Activated naive CD8-positive, alpha-beta T cell treated with anti-CD3 and anti-CD28 coated beads, Interleukin-2, amount 10 ng/mL, durations not matched to agents 7 days and 5 days (primary cell): ENCODE results near the gene KLK10. TPM values are rescaled to one million over a fixed set of nuclear protein-coding genes. Genes with fewer than 3 reads are reported as not detected.
"Not testable (repeated sequence)": the region's sequence is repeated elsewhere in the genome, so short reads cannot be mapped to it uniquely, and the experiment has no call there.

Source experiments
- ATAC-seq: fragments of 150-1000 bp; cut with Tn5 transposase; one replicate; pipeline ENCODE4 v1.10.0; 2021; ENCODE audit warnings: low read depth, moderate library complexity
- POLR2A ChIA-PET: fragments of 350-600 bp; sonication (Branson Sonifier 250); formaldehyde crosslinking; loops from one replicate; lab custom pipeline; 2021; ENCODE audit warnings: antibody characterized with exemption; lab: Charles Lee
- DNase-seq: peaks from one replicate; pipeline ENCODE4 v3.0.0; 2021
- H3K27ac Mint-ChIP-seq: one replicate; pipeline ENCODE4 v1.8.0; 2022; ENCODE audit warnings: mild to moderate bottlenecking, mixed read lengths
- H3K27me3 Mint-ChIP-seq: one replicate; pipeline ENCODE4 v1.8.0; 2022; ENCODE audit warnings: mild to moderate bottlenecking, moderate library complexity, mixed read lengths
- H3K36me3 Mint-ChIP-seq: one replicate; pipeline ENCODE4 v1.8.0; 2021; ENCODE audit warnings: mild to moderate bottlenecking, mixed read lengths
- H3K4me1 Mint-ChIP-seq: one replicate; pipeline ENCODE4 v1.8.0; 2021; ENCODE audit warnings: mixed read lengths
- H3K4me3 Mint-ChIP-seq: one replicate; pipeline ENCODE4 v1.8.0; 2022; ENCODE audit warnings: mild to moderate bottlenecking, moderate library complexity, mixed read lengths
- H3K9me3 Mint-ChIP-seq: one replicate; pipeline ENCODE4 v1.8.0; 2021; ENCODE audit warnings: mixed read lengths
- total RNA-seq, 2 experiments: library from RNA; stranded (reverse); gene quantifications; one replicate each; pipeline ENCODE4 v1.2.3, GENCODE V29; 2021

KLK10 gene
- total RNA-seq, 2 experiments from 2014 or later = not detected

DNA sequence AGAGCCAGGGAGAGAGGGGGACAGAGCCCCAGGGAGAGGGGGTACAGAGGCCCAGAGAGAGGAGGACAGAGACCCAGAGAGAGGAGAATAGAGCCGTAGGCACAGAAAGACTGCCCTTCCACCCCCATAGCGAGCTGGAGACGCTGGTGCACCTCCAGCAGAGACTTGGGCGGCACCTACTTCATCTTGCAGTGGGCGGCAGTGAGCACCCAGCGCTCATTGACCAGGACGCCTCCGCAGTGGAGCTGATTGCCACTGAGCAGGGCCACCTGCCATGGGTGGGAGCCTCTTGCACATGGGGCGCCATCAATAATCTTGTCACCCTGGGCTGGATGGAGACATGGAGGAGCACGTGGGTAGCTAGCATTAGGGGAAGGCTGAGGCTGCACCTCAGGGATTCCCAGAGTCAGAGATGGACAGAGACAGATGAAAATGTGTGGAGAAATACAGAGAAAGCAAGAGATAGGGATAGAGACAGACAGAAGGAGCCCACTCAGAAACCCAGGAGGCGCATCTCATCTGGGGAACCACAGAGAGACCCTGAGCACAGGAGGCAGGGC, 37.8 kb downstream of the KLK10 start:
- no peak overlapping the region for H3K4me3 Mint-ChIP-seq
- POLR2A ChIA-PET = no interaction called here
- H3K9me3 Mint-ChIP-seq = no peaks in the 10 kb centered on the region
- ATAC-seq (no peak), DNase-seq (no peak)
- H3K27me3 Mint-ChIP-seq = peaks cover 38% of the 10 kb centered on the region
- no peaks in the 10 kb centered on the region for H3K36me3 Mint-ChIP-seq
- no peaks in the 10 kb centered on the region for H3K4me1 Mint-ChIP-seq
- no peak overlapping the region for H3K27ac Mint-ChIP-seq

- Mint-ChIP-seq H3K27me3 (peaks cover 35% of the 10 kb centered on the region), H3K4me3 (no peak overlapping the region)
Measured at GRCh38 chr19:50980208-50980607, 39.3 kb downstream of the KLK10 start.

GRCh38 chr19:50979758-50980157, 39.8 kb downstream of the KLK10 start:
- DNase-seq (no peak), ATAC-seq (no peak)
- Mint-ChIP-seq H3K4me3 (no peak overlapping the region), H3K9me3 (no peaks in the 10 kb centered on the region), H3K4me1 (no peaks in the 10 kb centered on the region), H3K36me3 (no peaks in the 10 kb centered on the region), H3K27me3 (peaks cover 31% of the 10 kb centered on the region), H3K27ac (no peak overlapping the region)
- POLR2A ChIA-PET = no interaction called here

More at GRCh38 chr19:50980208-50980607, 39.3 kb downstream of the KLK10 start:
- Mint-ChIP-seq H3K36me3 (no peaks in the 10 kb centered on the region), H3K4me1 (no peaks in the 10 kb centered on the region), H3K9me3 (no peaks in the 10 kb centered on the region), H3K27ac (no peak overlapping the region)
- POLR2A ChIA-PET = no interaction called here
- DNase-seq (no peak), ATAC-seq (no peak)

GRCh38 chr19:50978772-50979390, 40.6 kb downstream of the KLK10 start:
- no peak for DNase-seq
- Mint-ChIP-seq H3K27me3 (peaks cover 32% of the 10 kb centered on the region), H3K36me3 (no peaks in the 10 kb centered on the region), H3K4me3 (no peak overlapping the region), H3K4me1 (no peaks in the 10 kb centered on the region), H3K27ac (no peak overlapping the region), H3K9me3 (no peaks in the 10 kb centered on the region)
- POLR2A ChIA-PET = no interaction called here
- no peak for ATAC-seq

DNA sequence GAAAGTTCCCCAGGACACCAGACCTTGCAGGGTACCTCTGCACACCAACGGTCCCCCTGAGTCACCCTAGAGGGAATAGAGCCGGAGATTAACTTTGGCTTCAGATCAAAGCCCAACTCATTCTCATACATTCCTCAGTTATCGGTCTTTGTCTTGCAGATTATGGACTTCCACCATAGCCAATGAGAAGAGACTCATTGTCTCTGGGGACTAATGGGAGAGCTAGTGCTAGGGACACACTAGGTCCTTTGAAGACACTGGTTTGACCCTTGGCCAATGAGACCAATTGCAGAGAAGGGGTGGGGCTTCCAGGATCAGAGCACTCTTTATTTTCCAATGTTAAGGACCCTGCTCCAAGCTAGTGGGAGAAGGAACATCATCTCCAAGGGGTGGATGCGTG, 41.9 kb downstream of the KLK10 start:
- no peak overlapping the region for H3K27ac Mint-ChIP-seq
- ATAC-seq (no peak), DNase-seq (no peak)
- no peak overlapping the region for H3K4me3 Mint-ChIP-seq
- H3K9me3 Mint-ChIP-seq = no peaks in the 10 kb centered on the region
- H3K36me3 Mint-ChIP-seq = no peaks in the 10 kb centered on the region
- POLR2A ChIA-PET = no interaction called here
- no peaks in the 10 kb centered on the region for H3K4me1 Mint-ChIP-seq
- H3K27me3 Mint-ChIP-seq = peaks cover 26% of the 10 kb centered on the region

DNA sequence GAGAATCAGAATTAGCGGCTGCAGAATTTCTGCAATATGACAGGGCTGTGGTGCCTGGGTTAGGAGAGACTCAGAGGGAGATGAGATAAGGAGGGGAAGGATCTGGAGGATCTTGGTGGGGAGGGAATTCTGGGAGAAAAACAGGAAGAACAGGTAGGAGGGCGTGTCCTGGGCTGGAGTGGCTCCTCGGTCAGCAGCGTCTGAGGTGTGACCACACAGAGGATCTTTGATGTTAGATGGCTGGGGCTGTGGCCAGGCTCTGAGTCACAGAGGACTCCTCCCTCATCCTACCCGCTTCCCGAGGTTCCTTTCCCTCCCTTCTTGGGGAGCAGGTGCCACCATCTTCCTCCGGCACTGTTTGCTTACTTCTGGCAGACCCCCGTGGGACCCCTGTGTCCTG, 43.7 kb downstream of the KLK10 start:
- Mint-ChIP-seq H3K27ac (no peak overlapping the region), H3K27me3 (peaks cover 15% of the 10 kb centered on the region), H3K36me3 (no peaks in the 10 kb centered on the region), H3K4me3 (no peak overlapping the region), H3K4me1 (no peaks in the 10 kb centered on the region), H3K9me3 (no peaks in the 10 kb centered on the region)
- ATAC-seq = no peak
- DNase-seq = no peak
- POLR2A ChIA-PET = no interaction called here

DNA sequence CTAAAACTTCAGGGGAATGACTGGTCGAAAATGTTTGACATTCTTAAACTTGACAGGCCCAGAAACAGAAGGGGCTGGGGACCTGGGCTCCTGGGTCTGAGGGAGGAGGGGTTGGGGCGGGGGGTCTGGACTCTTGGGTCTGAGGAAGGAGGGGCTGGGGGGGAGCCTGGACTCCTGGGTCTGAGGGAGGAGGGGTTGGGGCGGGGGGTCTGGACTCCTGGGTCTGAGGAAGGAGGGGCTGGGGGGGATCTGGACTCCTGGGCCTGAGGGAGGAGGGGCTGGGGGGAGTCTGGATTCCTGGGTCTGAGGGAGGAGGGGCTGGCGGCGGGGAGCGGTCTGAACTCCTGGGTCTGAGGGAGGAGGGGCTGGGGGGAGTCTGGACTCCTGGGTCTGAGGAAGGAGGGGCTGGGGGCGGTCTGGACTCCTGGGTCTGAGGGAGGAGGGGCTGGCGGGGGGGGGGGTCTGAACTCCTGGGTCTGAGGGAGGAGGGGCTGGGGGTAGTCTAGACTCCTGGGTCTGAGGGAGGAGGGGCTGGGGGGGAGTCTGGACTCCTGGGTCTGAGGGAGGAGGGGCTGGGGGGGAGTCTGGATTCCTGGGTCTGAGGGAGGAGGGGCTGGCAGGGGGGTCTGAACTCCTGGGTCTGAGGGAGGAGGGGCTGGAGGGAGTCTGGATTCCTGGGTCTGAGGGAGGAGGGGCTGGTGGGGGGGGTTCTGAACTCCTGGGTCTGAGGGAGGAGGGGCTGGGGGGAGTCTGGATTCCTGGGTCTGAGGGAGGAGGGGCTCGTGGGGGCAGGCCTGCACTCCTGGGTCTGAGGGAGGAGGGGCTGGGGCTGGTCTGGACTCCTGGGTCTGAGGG, 44.6 kb downstream of the KLK10 start:
- Mint-ChIP-seq H3K27ac (no peak overlapping the region), H3K4me3 (no peak overlapping the region), H3K27me3 (peaks cover 20% of the 10 kb centered on the region), H3K36me3 (no peaks in the 10 kb centered on the region), H3K9me3 (no peaks in the 10 kb centered on the region), H3K4me1 (no peaks in the 10 kb centered on the region)
- DNase-seq = no peak
- POLR2A ChIA-PET = no interaction called here
- ATAC-seq = no peak

DNA sequence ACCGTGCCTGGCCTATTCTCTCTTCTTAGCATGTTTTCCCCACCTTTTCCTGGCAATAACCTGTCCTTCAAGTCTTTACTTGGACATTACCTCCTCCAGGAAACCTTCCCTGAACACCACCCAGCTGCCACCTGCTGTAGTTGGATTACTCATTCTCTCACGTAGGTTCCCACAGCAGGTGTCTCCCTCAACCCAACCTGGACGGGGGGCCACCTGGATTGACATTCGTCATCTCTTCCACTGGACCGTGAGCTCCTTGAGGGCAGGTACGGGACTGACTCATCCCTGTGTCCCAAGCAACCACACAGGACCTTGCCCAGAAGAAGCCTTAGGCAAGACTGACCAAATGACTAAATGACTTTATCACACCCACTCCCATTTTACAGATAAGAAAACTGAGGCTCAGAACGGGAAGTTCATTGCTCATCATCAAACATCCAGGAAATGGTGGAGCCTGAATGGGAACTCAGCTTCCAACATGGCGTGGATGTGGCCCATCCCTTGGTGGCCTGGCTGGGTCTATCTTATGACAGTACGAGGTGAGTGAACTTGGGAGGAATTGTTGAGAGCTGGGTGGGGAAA, 46.6 kb downstream of the KLK10 start:
- no peak overlapping the region for H3K4me3 Mint-ChIP-seq
- H3K27me3 Mint-ChIP-seq = peaks cover 20% of the 10 kb centered on the region
- H3K36me3 Mint-ChIP-seq = no peaks in the 10 kb centered on the region
- H3K4me1 Mint-ChIP-seq = no peaks in the 10 kb centered on the region
- H3K9me3 Mint-ChIP-seq = no peaks in the 10 kb centered on the region
- ATAC-seq = no peak
- H3K27ac Mint-ChIP-seq = no peak overlapping the region
- DNase-seq = no peak
- POLR2A ChIA-PET = no interaction called here

- peaks cover 13% of the 10 kb centered on the region for H3K27me3 Mint-ChIP-seq
Measured at GRCh38 chr19:50969810-50970209, 49.7 kb downstream of the KLK10 start.

GRCh38 chr19:50969413-50969760, 50.1 kb downstream of the KLK10 start, which contains the start of gene KLK6:
Gene KLK6 (minus strand): TSS chr19:50969591. CDS start chr19:50968104, 1,487 bp downstream.
- no peak for DNase-seq
- peaks cover 11% of the 10 kb centered on the region for H3K27me3 Mint-ChIP-seq

More at GRCh38 chr19:50969810-50970209, 49.7 kb downstream of the KLK10 start:
- H3K27ac Mint-ChIP-seq, POLR2A ChIA-PET, H3K36me3 Mint-ChIP-seq, H3K9me3 Mint-ChIP-seq, ATAC-seq, DNase-seq, H3K4me1 Mint-ChIP-seq, H3K4me3 Mint-ChIP-seq: not testable (repeated sequence)

DNA sequence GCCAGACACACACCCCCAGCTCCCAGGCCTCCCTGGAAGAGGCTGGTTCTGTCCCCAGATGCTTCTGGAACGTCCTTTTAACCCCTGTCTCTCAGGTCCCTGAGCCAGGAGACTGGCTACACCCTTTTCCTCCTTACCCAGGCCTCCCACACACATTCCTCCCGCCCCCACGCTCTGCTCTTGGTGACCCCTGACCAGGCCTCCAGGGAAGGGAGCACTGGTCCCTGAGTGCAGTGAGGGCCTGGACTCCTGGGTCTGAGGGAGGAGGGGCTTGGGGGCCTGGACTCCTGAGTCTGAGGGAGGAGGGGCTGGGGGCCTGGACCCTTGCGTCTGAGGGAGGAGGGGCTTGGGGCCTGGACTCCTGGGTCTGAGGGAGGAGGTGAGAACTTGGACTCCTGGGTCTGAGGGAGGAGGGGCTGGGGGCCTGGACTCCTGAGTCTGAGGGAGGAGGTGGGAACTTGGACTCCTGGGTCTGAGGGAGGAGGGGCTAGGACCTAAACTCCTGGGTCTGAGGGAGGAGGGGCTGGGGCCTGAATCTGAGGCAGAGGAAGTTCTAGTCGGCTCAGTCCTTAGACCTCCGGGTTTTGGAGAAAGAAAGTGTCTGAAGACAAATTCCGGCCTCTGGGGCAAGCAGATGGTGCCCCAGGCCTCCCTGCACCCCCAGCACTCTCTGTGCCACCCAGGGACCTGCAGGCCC, 50.6 kb downstream of the KLK10 start:
- Mint-ChIP-seq H3K27ac (no peak overlapping the region), H3K27me3 (peaks cover 7% of the 10 kb centered on the region), H3K4me1 (no peaks in the 10 kb centered on the region), H3K36me3 (no peaks in the 10 kb centered on the region), H3K9me3 (no peaks in the 10 kb centered on the region), H3K4me3 (no peak overlapping the region)
- POLR2A ChIA-PET = no interaction called here
- no peak for DNase-seq
- no peak for ATAC-seq

More at GRCh38 chr19:50969413-50969760, 50.1 kb downstream of the KLK10 start, which contains the start of gene KLK6:
- no peak for ATAC-seq
- H3K4me3 Mint-ChIP-seq = no peak within 1 kb of the TSS
- no peaks in the 10 kb centered on the region for H3K4me1 Mint-ChIP-seq
- POLR2A ChIA-PET = no interaction called here
- H3K36me3 Mint-ChIP-seq = no peaks in the 10 kb centered on the region
- H3K27ac Mint-ChIP-seq = no peak within 1 kb of the TSS
- H3K9me3 Mint-ChIP-seq = no peaks in the 10 kb centered on the region

- POLR2A ChIA-PET = no interaction called here
- peaks cover 10% of the 10 kb centered on the region for H3K27me3 Mint-ChIP-seq
- ATAC-seq = no peak
- H3K4me3 Mint-ChIP-seq = no peak overlapping the region
- no peak overlapping the region for H3K27ac Mint-ChIP-seq
- DNase-seq = no peak
- H3K36me3 Mint-ChIP-seq = no peaks in the 10 kb centered on the region
- H3K4me1 Mint-ChIP-seq = no peaks in the 10 kb centered on the region
- no peaks in the 10 kb centered on the region for H3K9me3 Mint-ChIP-seq
Measured at GRCh38 chr19:50967929-50968715, 51.4 kb downstream of the KLK10 start.
